ENCODE measurements around the gene TCF19.

DNA sequence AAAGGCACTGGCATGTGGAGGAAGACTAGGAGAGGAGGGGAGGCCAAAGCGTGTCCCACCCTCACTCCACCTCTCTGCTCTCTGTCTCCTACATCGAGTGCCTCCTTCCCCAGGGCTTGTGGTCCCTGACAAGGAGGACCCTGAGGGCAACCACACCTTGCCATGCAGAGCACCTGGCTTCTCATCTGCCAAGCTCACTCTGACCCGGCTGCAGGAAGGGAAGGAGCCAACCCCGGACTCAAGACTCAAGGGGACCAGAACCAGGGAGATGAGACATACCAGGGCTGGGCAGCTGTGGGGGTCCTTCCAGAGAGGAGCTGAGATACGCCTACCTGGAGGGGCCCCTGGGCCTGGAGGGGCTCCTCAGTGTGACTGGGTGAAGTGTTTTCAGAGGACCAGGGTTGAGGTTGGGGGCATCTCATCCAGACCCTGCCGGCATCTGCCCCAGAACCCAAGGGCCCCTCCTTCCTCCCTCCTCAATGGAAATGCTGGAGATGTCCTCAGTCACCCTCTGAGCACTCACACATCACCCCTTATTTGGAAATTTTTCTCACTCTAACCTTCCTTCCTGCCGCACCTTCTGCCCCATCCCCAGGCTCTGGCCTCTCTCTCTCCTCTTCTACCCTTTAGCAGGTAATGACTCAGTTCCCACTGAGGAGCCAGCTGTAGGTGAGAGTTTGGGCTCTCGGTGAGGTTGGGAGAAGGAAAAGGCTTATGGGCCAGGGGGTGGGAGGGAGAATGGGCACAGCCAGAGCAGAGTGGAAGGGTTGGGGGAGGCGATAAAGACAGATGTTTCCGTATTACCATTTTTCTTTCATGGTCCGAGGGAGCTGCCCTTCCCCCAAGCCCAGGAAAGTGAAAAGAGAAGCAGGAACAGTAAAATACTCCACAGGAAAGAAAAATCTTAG, 44.1 kb downstream of the TCF19 start:
- TF ChIP-seq, protein P1, sequence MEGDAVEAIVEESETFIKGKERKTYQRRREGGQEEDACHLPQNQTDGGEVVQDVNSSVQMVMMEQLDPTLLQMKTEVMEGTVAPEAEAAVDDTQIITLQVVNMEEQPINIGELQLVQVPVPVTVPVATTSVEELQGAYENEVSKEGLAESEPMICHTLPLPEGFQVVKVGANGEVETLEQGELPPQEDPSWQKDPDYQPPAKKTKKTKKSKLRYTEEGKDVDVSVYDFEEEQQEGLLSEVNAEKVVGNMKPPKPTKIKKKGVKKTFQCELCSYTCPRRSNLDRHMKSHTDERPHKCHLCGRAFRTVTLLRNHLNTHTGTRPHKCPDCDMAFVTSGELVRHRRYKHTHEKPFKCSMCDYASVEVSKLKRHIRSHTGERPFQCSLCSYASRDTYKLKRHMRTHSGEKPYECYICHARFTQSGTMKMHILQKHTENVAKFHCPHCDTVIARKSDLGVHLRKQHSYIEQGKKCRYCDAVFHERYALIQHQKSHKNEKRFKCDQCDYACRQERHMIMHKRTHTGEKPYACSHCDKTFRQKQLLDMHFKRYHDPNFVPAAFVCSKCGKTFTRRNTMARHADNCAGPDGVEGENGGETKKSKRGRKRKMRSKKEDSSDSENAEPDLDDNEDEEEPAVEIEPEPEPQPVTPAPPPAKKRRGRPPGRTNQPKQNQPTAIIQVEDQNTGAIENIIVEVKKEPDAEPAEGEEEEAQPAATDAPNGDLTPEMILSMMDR (conservative IDR thresholded peaks at IDR 0.05): no peak
- no peak for TF ChIP-seq EZH2 (IDR thresholded peaks at IDR 0.05; ENCODE audit: low read depth)

All from PC-9 (cell line).